ENCODE results near the gene TMSB4X. TPM values are rescaled to one million over a fixed set of nuclear protein-coding genes. Genes with fewer than 3 reads are reported as not detected.

TMSB4X gene
- polyA plus RNA-seq, 1 experiment = 6,551 TPM

GRCh38 chrX:13022926-13023325, 48.0 kb downstream of the TMSB4X start:
- TF ChIP-seq, protein P1, sequence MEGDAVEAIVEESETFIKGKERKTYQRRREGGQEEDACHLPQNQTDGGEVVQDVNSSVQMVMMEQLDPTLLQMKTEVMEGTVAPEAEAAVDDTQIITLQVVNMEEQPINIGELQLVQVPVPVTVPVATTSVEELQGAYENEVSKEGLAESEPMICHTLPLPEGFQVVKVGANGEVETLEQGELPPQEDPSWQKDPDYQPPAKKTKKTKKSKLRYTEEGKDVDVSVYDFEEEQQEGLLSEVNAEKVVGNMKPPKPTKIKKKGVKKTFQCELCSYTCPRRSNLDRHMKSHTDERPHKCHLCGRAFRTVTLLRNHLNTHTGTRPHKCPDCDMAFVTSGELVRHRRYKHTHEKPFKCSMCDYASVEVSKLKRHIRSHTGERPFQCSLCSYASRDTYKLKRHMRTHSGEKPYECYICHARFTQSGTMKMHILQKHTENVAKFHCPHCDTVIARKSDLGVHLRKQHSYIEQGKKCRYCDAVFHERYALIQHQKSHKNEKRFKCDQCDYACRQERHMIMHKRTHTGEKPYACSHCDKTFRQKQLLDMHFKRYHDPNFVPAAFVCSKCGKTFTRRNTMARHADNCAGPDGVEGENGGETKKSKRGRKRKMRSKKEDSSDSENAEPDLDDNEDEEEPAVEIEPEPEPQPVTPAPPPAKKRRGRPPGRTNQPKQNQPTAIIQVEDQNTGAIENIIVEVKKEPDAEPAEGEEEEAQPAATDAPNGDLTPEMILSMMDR (IDR thresholded peaks at IDR 0.05; ENCODE audit: low read depth, low read length) = no peak
- CTCF ChIA-PET = no interaction called here
- POLR2A ChIA-PET = no interaction called here
- H3K27me3 ChIP-seq (ENCODE audit: control insufficient read depth, insufficient read depth, low read length) = no peaks in the 10 kb centered on the region
- H3K9me3 ChIP-seq (ENCODE audit: control insufficient read depth, insufficient read depth, low read length) = no peaks in the 10 kb centered on the region; the same call in 1 of the 2 replicates
- no peak overlapping the region for H3K4me3 ChIP-seq (ENCODE audit: low read depth, low read length)
- DNase-seq (ENCODE audit: low read depth, low spot score) = no peak
- H3K27ac ChIP-seq (ENCODE audit: low read depth, low read length) = no peak overlapping the region

DNA sequence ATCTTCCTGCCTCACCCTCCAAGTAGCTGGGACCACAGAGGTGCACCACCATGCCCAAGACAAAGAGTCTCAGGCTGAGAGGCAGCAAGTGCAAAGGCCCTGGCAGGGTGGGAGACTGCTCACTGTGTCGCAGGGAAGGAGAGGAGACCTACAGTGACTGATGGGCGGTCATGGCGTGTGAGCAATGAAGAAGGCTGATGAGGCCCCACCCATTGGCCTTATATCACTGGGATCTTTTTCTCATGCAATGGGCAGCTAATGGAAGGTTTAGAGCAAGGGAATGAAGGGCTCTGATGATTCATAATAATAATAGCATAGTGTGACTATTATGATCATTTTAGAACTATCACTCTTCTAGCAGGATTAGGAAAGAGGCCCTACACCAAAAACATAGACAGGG, 48.7 kb downstream of the TMSB4X start:
- CTCF ChIA-PET = no interaction called here
- no peaks in the 10 kb centered on the region for H3K9me3 ChIP-seq (ENCODE audit: control insufficient read depth, insufficient read depth, low read length)
- TF ChIP-seq, protein P1 (IDR thresholded peaks at IDR 0.05; ENCODE audit: low read depth, low read length) = no peak
- H3K27me3 ChIP-seq (ENCODE audit: control insufficient read depth, insufficient read depth, low read length) = no peaks in the 10 kb centered on the region
- no peak overlapping the region for H3K4me3 ChIP-seq (ENCODE audit: low read depth, low read length)
- no peak overlapping the region for H3K27ac ChIP-seq (ENCODE audit: low read depth, low read length)
- no peak for DNase-seq (ENCODE audit: low read depth, low spot score)
- POLR2A ChIA-PET = no interaction called here

- TF ChIP-seq, protein P1 (IDR thresholded peaks at IDR 0.05; ENCODE audit: low read depth, low read length) = no peak
- H3K9me3 ChIP-seq (ENCODE audit: control insufficient read depth, insufficient read depth, low read length) = no peaks in the 10 kb centered on the region
- ChIA-PET POLR2A (no interaction called here), CTCF (no interaction called here)
- no peaks in the 10 kb centered on the region for H3K27me3 ChIP-seq (ENCODE audit: control insufficient read depth, insufficient read depth, low read length)
- no peak for DNase-seq (ENCODE audit: low read depth, low spot score)
- H3K4me3 ChIP-seq (ENCODE audit: low read depth, low read length) = no peak overlapping the region
- no peak overlapping the region for H3K27ac ChIP-seq (ENCODE audit: low read depth, low read length)
Observed at GRCh38 chrX:13023979-13024378, 49.1 kb downstream of the TMSB4X start.

DNA sequence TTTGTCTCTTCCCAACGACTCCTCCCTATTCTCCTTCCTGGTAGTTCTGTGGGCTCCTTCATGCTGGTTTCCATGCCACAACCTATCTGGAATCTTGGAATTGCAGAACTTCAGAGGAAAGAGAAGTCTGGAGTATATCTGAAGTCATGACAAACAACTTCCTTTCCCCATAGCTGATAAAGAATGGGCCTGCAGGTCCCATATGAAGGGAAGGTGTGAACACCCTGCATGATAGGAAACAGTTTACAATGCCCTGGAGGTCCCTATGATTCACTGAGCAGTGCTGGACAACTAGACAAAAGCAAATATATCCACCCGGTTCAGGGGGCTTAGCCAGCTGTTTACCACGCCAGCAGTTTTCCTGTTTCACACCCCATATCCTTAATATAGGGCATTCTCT, 50.1 kb downstream of the TMSB4X start:
- no peak for DNase-seq (ENCODE audit: low read depth, low spot score)
- Histone ChIP-seq H3K27me3 (ENCODE audit: control insufficient read depth, insufficient read depth, low read length) (no peaks in the 10 kb centered on the region), H3K4me3 (ENCODE audit: low read depth, low read length) (no peak overlapping the region), H3K27ac (ENCODE audit: low read depth, low read length) (no peak overlapping the region), H3K9me3 (ENCODE audit: control insufficient read depth, insufficient read depth, low read length) (no peaks in the 10 kb centered on the region)
- ChIA-PET CTCF (no interaction called here), POLR2A (no interaction called here)
- TF ChIP-seq, protein P1 (IDR thresholded peaks at IDR 0.05; ENCODE audit: low read depth, low read length) = no peak

Other genes starting within 250 kb of the TMSB4X start
- 19.0 and 21.3 TPM in 2 replicates for gene PRPS2, start 183.7 kb upstream of the TMSB4X start, polyA plus RNA-seq (2011; rRNA removed)
- not detected in 2 replicates for gene TLR7, start 108.0 kb upstream of the TMSB4X start, polyA plus RNA-seq (2011; rRNA removed)
- not detected in 2 replicates for gene TLR8, start 68.5 kb upstream of the TMSB4X start, polyA plus RNA-seq (2011; rRNA removed)
- gene FAM9C, start 69.5 kb downstream of the TMSB4X start, polyA plus RNA-seq (2011; rRNA removed) = 0.04 TPM in 1 of 2 replicates, not detected in the other

Measured in AG04450 (cell line).